HG03521 (cell line): ENCODE measurements around the gene VPREB3.
A peak's percentile ranks its signal among the peaks of the same experiment; 100 is the strongest.

Experiments
- ATAC-seq: cut with Tn5 transposase; IDR thresholded peaks from one replicate; pipeline ENCODE4 v1.9.1; 2021; ENCODE audit warnings: mild to moderate bottlenecking, moderate library complexity; ENCODE audit not compliant: unreplicated experiment

Gene VPREB3, protein sequence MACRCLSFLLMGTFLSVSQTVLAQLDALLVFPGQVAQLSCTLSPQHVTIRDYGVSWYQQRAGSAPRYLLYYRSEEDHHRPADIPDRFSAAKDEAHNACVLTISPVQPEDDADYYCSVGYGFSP

DNA sequence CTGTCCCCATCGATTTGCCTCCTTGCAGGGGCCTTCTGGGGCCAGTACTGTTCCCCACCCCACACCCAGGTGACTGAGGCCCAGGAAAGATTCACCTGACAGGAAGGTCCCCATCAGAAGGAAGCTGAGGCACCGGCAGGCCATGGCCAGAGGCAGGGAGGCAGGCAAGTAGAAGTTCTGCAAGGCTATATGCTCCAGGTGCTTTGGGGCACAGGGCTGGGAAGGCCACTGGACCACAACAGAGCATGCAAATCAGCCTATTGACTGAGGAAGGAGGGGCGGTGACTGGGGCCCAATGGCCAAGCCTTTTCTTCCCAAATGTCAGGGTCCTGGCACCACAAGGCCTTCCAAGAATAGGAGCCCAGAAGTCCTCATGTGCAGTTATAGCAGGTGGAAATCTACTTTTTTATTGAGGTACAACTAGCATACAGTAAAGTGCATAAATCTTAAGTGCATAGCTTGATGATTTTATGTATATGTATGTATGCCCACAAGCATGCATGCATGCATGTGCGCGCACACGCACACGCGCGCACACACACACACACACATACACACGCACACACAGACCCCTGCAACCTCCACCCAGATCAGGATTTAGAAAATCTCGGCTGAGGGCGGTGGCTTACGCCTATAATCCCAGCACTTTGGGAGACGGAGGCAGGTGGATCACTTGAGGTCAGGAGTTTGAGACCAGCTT is at the start of gene VPREB3:
VPREB3 (minus strand) TSS at position 206 of the 700 bp plus-strand sequence; CDS start at position 144, 62 bp downstream.
- ATAC-seq: no peak

DNA sequence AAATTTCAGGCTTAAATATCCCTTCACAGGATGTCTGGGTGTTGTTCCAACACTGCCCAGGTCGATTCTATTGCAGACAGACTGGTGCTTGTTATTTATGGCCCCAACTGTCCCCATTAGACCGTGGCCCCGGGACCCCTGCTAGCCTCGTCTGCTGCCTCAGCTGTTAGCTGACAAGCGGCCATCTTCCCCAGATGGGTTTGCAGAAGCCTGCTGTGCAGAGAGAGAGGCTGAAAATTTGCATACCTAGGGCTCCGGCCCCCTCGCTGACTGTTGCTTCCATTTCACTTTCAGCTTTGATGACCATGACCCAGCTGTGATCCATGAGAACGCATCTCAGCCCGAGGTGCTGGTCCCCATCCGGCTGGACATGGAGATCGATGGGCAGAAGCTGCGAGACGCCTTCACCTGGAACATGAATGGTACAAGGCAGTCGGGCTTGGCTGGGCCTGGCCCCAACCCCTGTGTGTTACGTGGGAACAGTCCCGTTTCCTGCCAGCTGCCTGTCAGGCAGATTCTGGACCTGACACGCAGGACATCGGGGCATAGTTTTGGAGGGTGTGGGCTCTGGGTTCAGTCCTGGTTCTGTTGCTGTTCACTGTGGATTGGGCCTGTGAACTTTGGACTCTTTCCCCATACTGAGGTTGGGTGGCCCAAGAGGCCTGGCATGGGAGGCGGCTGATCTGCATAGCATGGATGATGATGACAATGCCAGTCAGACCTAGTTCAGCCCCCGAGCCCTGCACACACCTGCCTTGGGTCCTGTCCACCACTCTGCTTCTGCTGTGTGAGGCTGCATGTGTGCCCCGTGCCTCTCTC is 49.0 kb upstream of the VPREB3 start:
- ATAC-seq: no peak

DNA sequence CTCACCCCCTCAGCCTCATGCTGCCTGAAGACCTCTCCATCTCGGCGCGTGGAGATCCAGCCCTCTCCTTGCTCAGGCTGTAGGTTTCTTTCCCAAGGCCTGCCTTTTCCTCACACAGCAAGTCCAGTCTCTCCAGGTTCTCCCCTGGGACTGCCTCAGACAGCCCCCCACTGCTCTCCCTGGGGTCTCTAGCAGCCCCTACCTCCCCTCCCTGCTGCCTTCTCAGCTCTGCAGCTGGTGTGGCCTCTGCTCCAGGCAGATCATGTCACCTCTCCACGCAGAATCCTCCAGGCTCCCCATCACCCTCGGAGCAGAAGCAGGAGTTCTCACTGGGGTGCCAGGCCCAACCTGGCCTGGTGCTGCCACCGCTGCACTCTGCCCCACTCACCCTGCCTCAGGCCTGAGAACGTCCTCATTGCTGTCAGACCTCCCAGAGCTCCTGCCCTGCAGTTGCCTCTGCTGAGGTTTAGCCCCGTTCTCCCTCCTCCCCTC is 47.7 kb upstream of the VPREB3 start:
- no peak for ATAC-seq

DNA sequence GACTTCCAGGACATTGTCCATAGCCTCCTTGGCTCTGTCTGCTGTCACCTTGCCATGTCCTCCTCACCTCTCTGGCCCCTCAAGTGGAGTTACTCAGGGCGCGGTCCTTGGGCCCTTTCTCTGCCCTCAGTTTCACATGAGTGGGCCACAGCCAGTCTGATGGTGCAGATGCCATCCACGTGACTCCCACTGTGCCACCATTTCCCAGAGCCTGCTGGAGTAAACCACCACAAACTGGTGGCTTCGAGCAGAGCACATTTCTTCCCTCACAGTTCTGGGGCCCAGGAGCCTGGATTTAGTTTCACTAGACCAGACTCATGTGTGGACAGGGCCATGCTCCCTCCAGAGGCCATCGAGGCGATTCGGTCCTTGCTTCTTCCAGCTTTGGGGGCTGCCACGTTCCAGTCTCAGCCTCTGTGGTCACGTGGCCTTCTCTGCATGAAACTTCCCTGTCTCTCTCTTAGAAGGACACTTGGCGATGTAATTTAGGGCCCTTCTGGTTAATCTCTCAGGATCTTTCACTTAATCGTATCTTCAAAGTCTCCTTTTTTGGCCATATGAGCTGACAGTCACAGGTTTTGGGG is 47.1 kb upstream of the VPREB3 start:
- no peak for ATAC-seq

DNA sequence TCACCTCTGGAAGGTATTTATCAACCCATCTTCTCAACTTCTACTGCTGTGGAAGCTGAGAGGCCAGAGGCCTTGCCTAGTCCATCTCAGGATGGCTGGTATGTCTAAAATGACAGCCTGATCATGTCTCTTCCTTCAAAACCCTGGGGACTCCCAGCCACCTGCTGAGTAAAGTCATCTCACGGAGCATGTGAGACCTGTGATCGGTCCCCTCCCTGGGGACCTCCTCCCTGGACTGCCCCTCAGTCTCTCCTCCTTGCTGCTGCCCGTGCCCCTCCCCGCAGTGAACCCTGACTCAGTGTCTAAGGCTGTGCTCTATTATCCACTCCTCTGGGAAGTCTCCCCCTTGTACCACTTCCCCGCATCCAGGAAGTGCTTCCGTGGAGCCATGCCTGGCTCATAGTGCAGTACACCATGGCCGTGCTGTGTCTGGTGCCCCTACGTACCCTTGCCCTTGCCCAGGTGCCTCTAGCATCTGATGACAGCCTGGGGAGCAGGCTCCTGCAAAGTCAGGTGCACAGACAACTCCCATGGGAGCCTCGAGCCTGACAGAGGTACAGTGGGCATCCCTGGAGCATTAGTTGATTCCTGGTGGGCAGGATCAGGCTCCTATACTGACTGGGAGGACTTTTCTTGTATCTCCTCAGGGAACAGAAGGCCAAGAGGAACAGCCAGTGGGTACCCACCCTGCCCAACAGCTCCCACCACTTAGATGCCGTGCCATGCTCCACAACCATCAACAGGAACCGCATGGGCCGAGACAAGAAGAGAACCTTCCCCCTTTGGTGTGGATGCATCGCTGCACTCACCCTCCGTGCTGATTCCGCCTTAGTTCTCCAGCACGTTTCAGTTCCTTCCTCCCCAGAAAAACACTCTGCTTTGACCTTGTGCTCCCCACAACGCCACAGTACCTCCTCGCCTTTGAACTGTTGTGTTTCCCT is 46.3 kb upstream of the VPREB3 start:
- peak; percentile 40 for ATAC-seq

DNA sequence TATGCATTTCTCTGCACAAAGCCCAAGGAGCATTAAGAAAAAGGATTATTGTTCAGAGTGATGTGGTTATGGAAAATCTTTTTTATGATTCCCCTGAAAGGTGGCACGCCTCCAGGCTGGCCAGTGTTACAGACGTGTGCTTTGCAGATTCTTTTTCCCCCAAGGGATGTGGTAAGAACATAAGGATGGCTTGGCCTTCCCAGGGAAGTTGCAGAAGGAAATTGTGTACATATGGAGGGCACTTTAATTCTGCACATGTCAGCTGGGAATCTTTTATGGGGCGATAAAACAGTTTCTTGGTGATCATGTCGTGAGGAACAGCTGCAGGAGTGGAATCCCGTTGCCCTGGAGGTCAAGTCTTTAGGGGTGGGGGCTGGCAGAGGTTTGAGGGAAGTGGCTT is 42.2 kb upstream of the VPREB3 start:
- ATAC-seq: no peak

DNA sequence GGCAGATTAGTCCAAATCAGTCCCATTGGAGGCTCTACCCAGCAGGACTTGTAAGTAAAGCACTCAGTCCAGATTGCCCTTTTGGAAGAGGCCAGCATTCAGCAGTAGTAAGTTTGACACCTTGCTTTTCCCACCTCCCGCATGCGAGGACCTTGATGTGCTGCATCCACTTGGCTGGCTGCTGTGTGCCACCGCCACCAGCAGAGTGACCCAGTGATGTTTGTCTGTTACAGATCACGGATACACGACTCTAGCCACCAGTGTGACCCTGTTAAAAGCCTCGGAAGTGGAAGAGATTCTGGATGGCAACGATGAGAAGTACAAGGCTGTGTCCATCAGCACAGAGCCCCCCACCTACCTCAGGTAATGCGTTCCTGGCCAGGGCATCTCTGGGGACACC is 39.1 kb upstream of the VPREB3 start:
- no peak for ATAC-seq

DNA sequence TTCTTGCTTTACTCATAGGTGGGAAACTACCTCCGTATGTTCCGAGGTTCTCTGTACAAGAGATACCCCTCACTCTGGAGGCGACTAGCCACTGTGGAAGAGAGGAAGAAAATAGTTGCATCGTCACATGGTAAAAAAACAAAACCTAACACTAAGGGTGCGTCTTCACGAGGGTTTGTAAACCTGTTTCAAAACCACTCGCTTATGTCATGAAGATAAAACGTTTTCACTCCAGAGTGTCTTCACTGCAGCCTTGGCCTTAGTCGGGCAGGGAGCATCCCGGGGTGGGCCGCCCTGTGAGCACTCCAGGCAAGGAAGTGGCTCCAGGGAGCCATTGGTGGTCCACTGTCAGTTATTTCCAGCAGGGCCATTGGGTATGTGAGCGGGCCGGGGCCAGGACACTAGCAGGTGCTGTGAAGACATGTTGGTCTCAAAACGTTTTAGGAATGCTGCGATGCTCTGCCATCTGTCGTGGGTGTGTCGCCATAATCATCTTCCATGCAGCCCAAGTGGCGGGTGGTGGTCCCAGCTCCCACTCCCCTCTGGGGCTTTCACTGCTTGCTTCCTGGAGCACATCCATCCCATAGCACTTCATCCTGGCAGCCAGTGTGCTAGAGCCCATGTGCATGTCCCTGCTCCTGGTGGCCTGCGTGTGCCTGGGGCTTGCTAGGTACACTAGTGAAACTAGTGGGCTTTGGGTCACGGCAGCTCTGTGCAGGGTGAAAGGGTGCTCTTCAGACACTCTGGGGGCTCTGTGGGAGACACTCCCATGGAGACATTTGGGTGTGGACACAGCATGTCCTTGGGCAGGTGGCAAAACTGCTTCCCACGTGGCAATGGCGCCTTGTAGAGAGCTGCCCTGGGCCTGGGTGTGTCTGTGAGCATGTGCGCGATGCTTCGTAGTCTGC is 37.8 kb upstream of the VPREB3 start:
- ATAC-seq: no peak

DNA sequence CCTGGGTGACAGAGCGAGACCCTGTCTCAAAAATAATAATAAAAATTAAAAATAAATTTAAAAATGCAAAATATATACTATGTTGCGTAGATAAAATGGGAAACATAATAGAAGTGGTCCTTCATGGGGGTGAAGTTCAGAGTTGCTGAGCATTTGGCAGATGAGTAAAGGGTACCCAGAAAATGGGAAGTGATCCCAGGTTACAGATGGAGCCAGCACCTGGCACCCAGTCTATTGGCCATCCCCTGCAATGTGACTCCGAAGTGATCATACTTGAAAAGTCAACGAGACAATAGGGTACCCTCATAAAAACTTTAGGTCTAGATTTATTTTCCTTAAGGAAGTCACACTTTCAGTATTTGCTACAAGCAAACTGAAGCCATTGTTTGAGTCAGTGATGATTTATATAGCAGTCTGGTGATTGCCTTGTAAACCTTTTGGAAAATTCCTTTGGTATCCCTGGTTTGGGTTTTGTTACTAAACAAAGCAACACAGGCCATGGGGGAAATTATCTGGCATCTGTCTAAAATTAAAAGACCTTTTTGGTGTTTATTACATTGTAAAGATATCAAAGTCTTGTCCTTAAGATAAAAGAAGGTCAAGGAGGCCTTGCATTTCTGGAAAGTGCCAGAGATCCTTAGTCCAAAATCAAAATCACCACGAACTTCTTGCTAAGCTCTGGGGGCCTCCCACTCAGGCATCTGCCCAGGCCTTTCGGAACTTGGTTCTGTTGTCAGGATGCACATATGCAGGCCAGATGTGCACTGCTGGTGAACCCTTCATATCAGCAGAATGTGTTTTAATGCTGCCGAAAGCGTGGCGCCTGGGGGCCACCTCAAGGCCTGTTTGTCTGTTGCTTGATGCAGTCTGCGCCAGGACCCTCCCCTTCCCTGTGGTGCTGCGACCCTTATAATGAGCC is 36.9 kb upstream of the VPREB3 start:
- no peak for ATAC-seq

DNA sequence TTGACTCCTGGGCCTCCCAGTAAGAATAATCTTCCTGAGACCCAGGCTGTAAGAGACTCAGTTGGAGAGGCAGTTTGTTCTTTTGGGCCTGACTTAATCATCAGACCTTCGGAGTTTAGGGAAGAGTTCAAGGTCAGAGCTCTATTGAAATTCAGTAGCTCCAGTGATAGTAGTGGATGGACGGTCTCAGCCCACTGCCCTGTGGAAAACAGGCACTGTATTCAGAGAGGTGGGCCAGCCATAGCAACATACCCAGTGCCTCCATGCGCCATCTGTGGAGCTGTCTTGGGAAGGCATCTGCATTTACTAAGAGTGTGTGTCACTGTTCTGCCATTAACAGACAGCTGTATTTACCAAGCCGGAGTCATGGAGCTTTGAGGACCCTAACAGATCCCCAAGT is 35.4 kb upstream of the VPREB3 start:
- no peak for ATAC-seq

DNA sequence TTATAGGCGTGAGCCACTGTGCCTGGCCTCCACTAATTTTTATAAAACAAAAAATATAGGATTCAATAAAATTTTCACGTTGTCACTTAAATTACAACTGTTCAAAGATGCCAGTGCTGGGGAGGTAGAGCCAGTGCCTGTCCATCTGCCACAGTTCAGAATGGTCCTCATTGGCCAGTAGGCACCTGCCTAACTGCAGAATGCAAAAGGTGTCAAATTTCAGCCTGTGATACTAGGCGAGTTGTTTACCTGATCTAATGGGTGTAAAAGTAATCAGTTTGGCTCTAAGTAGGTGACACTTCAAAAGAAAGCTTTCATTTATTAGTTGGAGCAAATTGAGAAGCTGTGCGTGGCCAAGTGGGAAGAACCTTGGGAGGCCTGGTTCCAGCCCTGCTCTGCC is 34.9 kb upstream of the VPREB3 start:
- ATAC-seq: no peak

DNA sequence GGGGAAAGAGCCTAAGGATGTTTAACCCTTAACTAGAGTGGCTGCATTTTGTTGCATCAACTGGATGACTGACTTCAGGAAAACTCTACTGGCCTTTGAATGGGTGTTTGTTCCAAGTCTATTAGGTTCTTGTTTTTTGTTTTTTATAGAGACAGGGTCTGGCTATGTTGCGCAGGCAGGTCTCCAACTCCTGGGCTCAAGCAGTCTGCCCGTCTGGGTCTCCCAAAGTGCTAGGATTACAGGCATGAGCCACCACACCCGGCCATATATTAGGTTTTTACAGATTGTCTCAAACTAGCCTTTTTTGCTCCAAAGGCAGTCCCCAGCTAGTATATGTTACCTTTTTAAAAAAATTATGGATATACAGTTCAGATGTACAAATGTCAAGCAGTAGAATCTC is 33.7 kb upstream of the VPREB3 start:
- ATAC-seq: no peak

DNA sequence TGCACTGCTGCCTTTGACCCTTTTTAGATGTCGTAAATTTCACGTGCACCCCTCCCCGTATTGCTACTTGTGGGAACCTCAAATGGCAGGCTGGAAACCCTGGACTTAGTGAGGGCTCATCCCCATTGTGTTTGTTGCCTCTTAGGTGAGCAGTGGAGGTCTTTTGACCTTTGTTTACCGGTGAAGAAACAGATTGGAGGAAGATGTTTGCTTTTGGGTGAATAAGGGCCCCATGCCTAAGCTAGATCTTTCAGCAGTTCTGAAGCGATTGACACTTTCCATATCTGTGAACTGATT is 33.3 kb upstream of the VPREB3 start:
- no peak for ATAC-seq

DNA sequence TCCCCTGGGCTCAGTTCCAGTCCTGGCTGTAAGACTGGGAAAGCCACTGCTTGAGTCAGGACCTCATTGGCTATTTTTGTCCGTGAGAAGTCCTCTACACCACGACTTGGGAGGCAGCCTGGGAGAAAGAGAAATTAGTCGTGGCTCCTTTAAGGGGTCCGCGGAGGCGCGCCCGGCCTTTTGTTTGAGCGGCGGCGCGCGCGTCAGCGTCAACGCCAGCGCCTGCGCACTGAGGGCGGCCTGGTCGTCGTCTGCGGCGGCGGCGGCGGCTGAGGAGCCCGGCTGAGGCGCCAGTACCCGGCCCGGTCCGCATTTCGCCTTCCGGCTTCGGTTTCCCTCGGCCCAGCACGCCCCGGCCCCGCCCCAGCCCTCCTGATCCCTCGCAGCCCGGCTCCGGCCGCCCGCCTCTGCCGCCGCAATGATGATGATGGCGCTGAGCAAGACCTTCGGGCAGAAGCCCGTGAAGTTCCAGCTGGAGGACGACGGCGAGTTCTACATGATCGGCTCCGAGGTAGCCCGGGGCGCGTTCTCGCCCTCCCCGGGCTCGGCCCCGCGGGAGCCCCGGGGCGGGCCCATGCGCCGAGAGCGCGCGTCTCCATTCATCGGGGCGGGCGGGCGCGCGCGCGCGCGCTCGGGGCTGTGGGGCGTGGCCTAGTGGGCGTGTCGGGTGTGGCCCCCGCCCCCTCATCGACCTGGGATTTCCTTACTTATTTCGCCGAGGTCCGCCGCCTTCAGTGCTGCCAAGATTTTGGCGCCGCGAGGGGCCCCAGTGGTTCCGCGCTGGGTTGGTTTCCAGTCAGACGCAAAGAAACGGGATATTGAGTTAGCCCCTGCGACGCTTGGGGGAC is 32.8 kb upstream of the VPREB3 start, which contains the start of gene SMARCB1:
SMARCB1 (plus strand) TSS at position 215 of the 848 bp plus-strand sequence; CDS start at position 419, 204 bp downstream.
- ATAC-seq: peak; percentile 75

DNA sequence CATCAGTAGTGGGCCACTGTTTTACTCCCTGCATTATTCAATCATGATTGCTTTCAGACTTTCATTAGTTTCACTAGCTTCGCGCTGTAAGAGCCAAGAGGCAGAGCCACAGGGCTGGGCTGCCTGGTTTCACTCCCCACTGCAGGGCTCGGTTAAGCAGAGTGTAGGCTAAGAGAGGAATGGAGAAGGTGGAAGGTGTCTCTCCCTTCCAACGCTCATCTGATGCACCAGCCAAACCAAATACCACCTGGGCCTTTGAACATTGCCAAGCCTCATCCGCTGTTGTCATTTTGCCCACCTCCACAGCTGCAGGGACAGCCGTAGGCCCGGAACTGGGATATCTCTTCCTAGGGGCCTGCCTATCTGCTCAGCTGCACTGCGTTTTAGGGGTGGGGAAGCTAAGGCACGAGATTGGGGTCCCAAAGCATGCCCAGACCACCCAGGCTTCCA is 32.1 kb upstream of the VPREB3 start:
- ATAC-seq: no peak

DNA sequence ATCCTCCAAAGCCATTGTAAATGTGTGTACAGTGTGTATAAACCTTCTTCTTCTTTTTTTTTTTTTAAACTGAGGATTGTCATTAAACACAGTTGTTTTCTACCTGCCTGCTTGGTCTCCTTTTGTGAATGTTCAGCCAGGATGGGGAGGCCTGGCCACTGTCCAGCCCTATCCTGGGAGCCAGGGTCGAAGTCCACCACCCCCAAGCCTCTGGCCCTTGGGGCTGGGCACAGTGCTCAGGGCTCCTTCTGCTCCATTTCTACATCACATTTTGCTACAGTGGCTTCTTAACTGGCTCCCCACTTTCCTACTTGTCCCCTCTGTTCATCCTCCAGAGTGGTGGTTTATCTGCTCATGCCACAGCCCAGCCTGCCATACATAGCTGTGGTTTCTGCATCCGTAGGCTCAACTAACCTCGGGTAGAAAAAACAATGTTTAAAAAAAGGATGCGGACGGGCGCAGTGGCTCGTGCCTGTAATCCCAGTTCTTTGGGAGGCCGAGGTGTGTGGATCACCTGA is 30.0 kb upstream of the VPREB3 start:
- no peak for ATAC-seq
